IMR-90 (cell line): ENCODE measurements around the gene GALNT7. TPM values are rescaled to one million over a fixed set of nuclear protein-coding genes. Genes with fewer than 3 reads are reported as not detected.
A peak's percentile ranks its signal among the peaks of the same experiment; 100 is the strongest.

Experiments used
- ATAC-seq: fragments of 200-7000 bp; cut with Tn5 transposase; 2 replicates; pipeline ENCODE4 v1.9.1; 2020; ENCODE audit warnings: low read depth, mild to moderate bottlenecking, moderate library complexity
- BruUV-seq: library from RNA; stranded (reverse); fragments of 400-500 nt; replicated peaks from 2 replicates; lab custom pipeline; 2021; lab: Mats Ljungman, UMichigan
- CTCF ChIA-PET: fragments of 300-600 bp; formaldehyde crosslinking; extraction: SDS; loops from one replicate; lab custom pipeline; 2021; ENCODE audit warnings: antibody characterized with exemption; lab: Yijun Ruan, JAX
- POLR2A ChIA-PET: fragments of 300-600 bp; sonication (Branson Sonifier 250); formaldehyde crosslinking; loops from one replicate; lab custom pipeline; 2022; ENCODE audit warnings: antibody characterized with exemption; ENCODE audit not compliant: unreplicated experiment; lab: Charles Lee
- DNase-seq: peaks from one replicate; pipeline ENCODE4 v3.0.0; 2013
- H2AFZ ChIP-seq: replicated peaks from 2 replicates; pipeline ENCODE3; 2013; ENCODE audit warnings: low read length, mild to moderate bottlenecking; ENCODE audit not compliant: poor library complexity
- H2AK5ac ChIP-seq: 2 replicates; pipeline ENCODE4 v1.6.1; 2013; ENCODE audit warnings: low read depth, low read length, inconsistent platforms
- H2AK9ac ChIP-seq: replicated peaks from 2 replicates; pipeline ENCODE3; 2013; ENCODE audit warnings: mild to moderate bottlenecking, low read depth, low read length, moderate library complexity; ENCODE audit not compliant: poor library complexity
- H2BK120ac ChIP-seq: 2 replicates; pipeline ENCODE4 v1.6.1; 2013; ENCODE audit warnings: low read depth, low read length, inconsistent platforms
- H2BK15ac ChIP-seq: 3 replicates; pipeline ENCODE4 v1.6.1; 2013; ENCODE audit warnings: low read depth, low read length, inconsistent platforms
- H2BK20ac ChIP-seq: 2 replicates; pipeline ENCODE4 v1.6.1; 2013; ENCODE audit warnings: low read depth, mild to moderate bottlenecking, inconsistent platforms, low read length, moderate library complexity
- H2BK5ac ChIP-seq: 2 replicates; pipeline ENCODE4 v1.6.1; 2013; ENCODE audit warnings: mild to moderate bottlenecking, low read depth, low read length, inconsistent platforms; ENCODE audit not compliant: poor library complexity, severe bottlenecking
- H3K14ac ChIP-seq: replicated peaks from 2 replicates; pipeline ENCODE4 v1.6.1; 2013; ENCODE audit warnings: low read depth, low read length, inconsistent platforms
- H3K18ac ChIP-seq: 2 replicates; pipeline ENCODE4 v1.6.1; 2013; ENCODE audit warnings: low read depth, low read length, control low read depth
- H3K23ac ChIP-seq: 2 replicates; pipeline ENCODE4 v1.6.1; 2013; ENCODE audit warnings: low read depth, low read length, inconsistent platforms
- H3K27ac ChIP-seq: 2 replicates; pipeline ENCODE4 v1.5.1; 2013; ENCODE audit warnings: mild to moderate bottlenecking, control low read depth, low read length; ENCODE audit not compliant: insufficient read depth
- H3K27me3 ChIP-seq: 2 replicates; pipeline ENCODE4 v1.6.1; 2013; ENCODE audit warnings: low read length; ENCODE audit not compliant: control insufficient read depth, insufficient read depth
- H3K36me3 ChIP-seq: 2 replicates; pipeline ENCODE4 v1.6.1; 2013; ENCODE audit warnings: low read length, mixed read lengths; ENCODE audit not compliant: control insufficient read depth, insufficient read depth
- H3K4ac ChIP-seq: 2 replicates; pipeline ENCODE4 v1.6.1; 2013; ENCODE audit warnings: low read depth, low read length, inconsistent platforms
- H3K4me1 ChIP-seq: 2 replicates; pipeline ENCODE4 v1.6.1; 2013; ENCODE audit warnings: low read length, mixed read lengths; ENCODE audit not compliant: control insufficient read depth, insufficient read depth
- H3K4me2 ChIP-seq: 2 replicates; pipeline ENCODE4 v1.6.1; 2013; ENCODE audit warnings: low read depth, mild to moderate bottlenecking, control low read depth, low read length, moderate library complexity
- H3K4me3 ChIP-seq: 2 replicates; pipeline ENCODE4 v1.5.1; 2013; ENCODE audit warnings: low read depth, mild to moderate bottlenecking, control low read depth, low read length, moderate library complexity; ENCODE audit not compliant: insufficient read depth
- H3K56ac ChIP-seq: 2 replicates; pipeline ENCODE4 v1.6.1; 2013; ENCODE audit warnings: low read length, inconsistent platforms; ENCODE audit not compliant: insufficient read depth; ENCODE audit errors: extremely low read depth
- H3K79me1 ChIP-seq, 2 experiments: 2 replicates each; pipeline ENCODE4 v1.6.1; 2013; ENCODE audit warnings: low read length in 2 of 2, inconsistent platforms in 1 of 2, low read depth in 1 of 2
- H3K9ac ChIP-seq: 2 replicates; pipeline ENCODE4 v1.6.1; 2013; ENCODE audit warnings: low read depth, low read length, control low read depth
- H3K9me1 ChIP-seq: 2 replicates; pipeline ENCODE4 v1.6.1; 2013; ENCODE audit warnings: low read length, inconsistent platforms; ENCODE audit not compliant: insufficient read depth
- H3K9me3 ChIP-seq: 2 replicates; pipeline ENCODE4 v1.6.1; 2013; ENCODE audit warnings: low read length; ENCODE audit not compliant: control insufficient read depth, insufficient read depth
- H4K20me1 ChIP-seq: 2 replicates; pipeline ENCODE4 v1.6.1; 2013; ENCODE audit warnings: low read length, inconsistent platforms; ENCODE audit not compliant: insufficient read depth
- H4K5ac ChIP-seq: 2 replicates; pipeline ENCODE4 v1.6.1; 2013; ENCODE audit warnings: mild to moderate bottlenecking, low read depth, low read length, control low read depth
- H4K8ac ChIP-seq, 2 experiments: 2 replicates each; pipeline ENCODE4 v1.6.1; 2013; ENCODE audit warnings: low read depth in 2 of 2, low read length in 2 of 2, control low read depth in 1 of 2, inconsistent platforms in 1 of 2
- H4K91ac ChIP-seq: 2 replicates; pipeline ENCODE4 v1.6.1; 2013; ENCODE audit warnings: low read depth, low read length, inconsistent platforms; ENCODE audit not compliant: insufficient read depth
- BHLHE40 ChIP-seq: fragments of 150-350 bp; IDR thresholded peaks from 2 replicates; pipeline ENCODE4 v1.6.1; 2016; ENCODE audit warnings: mild to moderate bottlenecking, low read depth, low read length
- CEBPB ChIP-seq: IDR thresholded peaks from 2 replicates; pipeline ENCODE4 v1.6.1; 2012; ENCODE audit warnings: low read depth, low read length, improper control_type of control experiment
- CHD1 ChIP-seq: IDR thresholded peaks from 2 replicates; pipeline ENCODE4 v1.6.1; 2012; ENCODE audit warnings: low read depth, low read length, improper control_type of control experiment
- FOS ChIP-seq: fragments of 150-350 bp; IDR thresholded peaks from 2 replicates; pipeline ENCODE4 v1.6.1; 2016; ENCODE audit warnings: low read depth, low read length
- MAFK ChIP-seq: IDR thresholded peaks from 2 replicates; pipeline ENCODE4 v1.6.1; 2012; ENCODE audit warnings: low read depth, low read length, improper control_type of control experiment
- RCOR1 ChIP-seq: IDR thresholded peaks from 2 replicates; pipeline ENCODE4 v1.6.1; 2012; ENCODE audit warnings: mild to moderate bottlenecking, low read length, improper control_type of control experiment; ENCODE audit not compliant: insufficient replicate concordance
- WGBS, 2 experiments: methylation state at CpG; one replicate each; pipeline versions ENCODE4 v1.1.5 to v1.1.7; 2013; ENCODE audit warnings: missing lambda C conversion rate in 2 of 2; ENCODE audit not compliant: insufficient read length in 1 of 2; ENCODE audit errors: extremely low coverage in 2 of 2; 5-methylcytosine and 5-hydroxymethylcytosine counted together
- dilution Hi-C: fragments of 300-500 bp; cut with HindIII; formaldehyde crosslinking; loops from one replicate; pipeline ENCODE4 v1.14.3; 2018; ENCODE audit warnings: low sequenced_read_pairs; ENCODE audit not compliant: unreplicated experiment
- in situ Hi-C: fragments of 300-500 bp; cut with MboI; formaldehyde crosslinking; loops from 3 replicates; pipeline ENCODE4 v1.14.3; 2019; ENCODE audit warnings: low sequenced_read_pairs, inconsistent platforms, mixed read lengths
- intact Hi-C: fragments of 100-400 bp; cut with micrococcal nuclease; formaldehyde crosslinking; loops from 2 replicates; pipeline ENCODE4 v1.10.0; 2022
- polyA plus RNA-seq, 3 experiments: library from polyadenylated mRNA; depleted of rRNA; stranded (reverse); fragments of >200 nt; gene quantifications; 2 replicates each; pipeline ENCODE4 v1.2.3, GENCODE V29; 2012; ENCODE audit warnings: low replicate concordance in 1 of 3
- total RNA-seq: library from RNA; depleted of rRNA; stranded (reverse); fragments of >200 nt; gene quantifications from 2 replicates; pipeline ENCODE4 v1.2.3, GENCODE V29; 2012
- TF ChIP-seq, protein P1 (sequence below): conservative IDR thresholded peaks from 2 replicates; pipeline ENCODE4 v1.5.1; 2012; ENCODE audit warnings: mild to moderate bottlenecking, low read depth, low read length, improper control_type of control experiment

Gene GALNT7
- total and polyA plus RNA-seq, 2 of the 4 experiments (the other 2 are of a cell fraction), result 19.1 to 31.2 TPM

GRCh38 chr4:173182403-173182802, 13.8 kb downstream of the GALNT7 start:
- dilution Hi-C loops (no loop called here), intact Hi-C loops (loop anchor here (1.0 kb wide), 1 partner anchor 23 kb away; no protein-coding TSS in a partner anchor), in situ Hi-C loops (no loop called here)
- Histone ChIP-seq H3K9ac (no peak overlapping the region), H2AK5ac (peak overlapping the region; percentile 38; the same call in 1 of the 2 replicates), H2BK5ac (peak overlapping the region; percentile 46), H4K91ac (no peak overlapping the region), H3K79me1 (peaks cover 0 to 6% of the 10 kb centered on the region in 2 experiments; a peak in 2 of 4 replicates), H3K23ac (no peak overlapping the region), H2BK15ac (no peak overlapping the region), H2BK20ac (0 out of 2 replicates have a peak overlapping the region, but pooled peaks have one; percentile 15), H3K18ac (peak overlapping the region; percentile 24; the same call in 1 of the 2 replicates), H3K4me2 (peak overlapping the region; percentile 64), H3K9me1 (no peaks in the 10 kb centered on the region), H3K4ac (peak overlapping the region; percentile 22; the same call in 1 of the 2 replicates), H4K5ac (no peak overlapping the region), H2AFZ (peak overlapping the region; percentile 71), H2BK120ac (no peak overlapping the region), H3K14ac (no peak overlapping the region), H3K4me1 (peaks cover 4% of the 10 kb centered on the region; the same call in 1 of the 2 replicates), H3K27me3 (no peaks in the 10 kb centered on the region), H4K20me1 (no peaks in the 10 kb centered on the region), H3K27ac (no peak overlapping the region), H3K36me3 (no peaks in the 10 kb centered on the region), H4K8ac (0 out of 4 replicates have a peak overlapping the region, but pooled peaks of 1 of the 2 experiments have one; percentile 1), H3K56ac (no peak overlapping the region), H2AK9ac (no peak overlapping the region), H3K9me3 (no peaks in the 10 kb centered on the region), H3K4me3 (no peak overlapping the region)
- TF ChIP-seq CHD1 (no peak), BHLHE40 (no peak; the same call in 1 of the 2 replicates), RCOR1 (peak; percentile 43), CEBPB (peak; percentile 71), MAFK (0 out of 2 replicates have a peak, but pooled peaks have one; percentile 12), FOS (peak; percentile 21; the same call in 1 of the 2 replicates)
- TF ChIP-seq, protein P1, sequence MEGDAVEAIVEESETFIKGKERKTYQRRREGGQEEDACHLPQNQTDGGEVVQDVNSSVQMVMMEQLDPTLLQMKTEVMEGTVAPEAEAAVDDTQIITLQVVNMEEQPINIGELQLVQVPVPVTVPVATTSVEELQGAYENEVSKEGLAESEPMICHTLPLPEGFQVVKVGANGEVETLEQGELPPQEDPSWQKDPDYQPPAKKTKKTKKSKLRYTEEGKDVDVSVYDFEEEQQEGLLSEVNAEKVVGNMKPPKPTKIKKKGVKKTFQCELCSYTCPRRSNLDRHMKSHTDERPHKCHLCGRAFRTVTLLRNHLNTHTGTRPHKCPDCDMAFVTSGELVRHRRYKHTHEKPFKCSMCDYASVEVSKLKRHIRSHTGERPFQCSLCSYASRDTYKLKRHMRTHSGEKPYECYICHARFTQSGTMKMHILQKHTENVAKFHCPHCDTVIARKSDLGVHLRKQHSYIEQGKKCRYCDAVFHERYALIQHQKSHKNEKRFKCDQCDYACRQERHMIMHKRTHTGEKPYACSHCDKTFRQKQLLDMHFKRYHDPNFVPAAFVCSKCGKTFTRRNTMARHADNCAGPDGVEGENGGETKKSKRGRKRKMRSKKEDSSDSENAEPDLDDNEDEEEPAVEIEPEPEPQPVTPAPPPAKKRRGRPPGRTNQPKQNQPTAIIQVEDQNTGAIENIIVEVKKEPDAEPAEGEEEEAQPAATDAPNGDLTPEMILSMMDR, result no peak
- POLR2A ChIA-PET, result no interaction called here
- CTCF ChIA-PET, result no interaction called here
- ATAC-seq, result peak; percentile 88
- peak; percentile 88 for DNase-seq
- no CpG with 5 or more reads among the region's 4 CpGs for WGBS, 2 experiments
- BruUV-seq, result no TSS peak
